Femur (tissue), 1 donor: Measurements from ENCODE around the gene OBP2B.
"Not testable (repeated sequence)": the region's sequence is repeated elsewhere in the genome, so short reads cannot be mapped to it uniquely, and the experiment has no call there.

Experiments used
- DNase-seq: peaks from one replicate; pipeline ENCODE4 v3.0.0-alpha.2; 2017

OBP2B gene

GRCh38 chr9:133221177-133221809, 12.2 kb upstream of the OBP2B start:
- no peak for DNase-seq

- DNase-seq, result not testable (repeated sequence)
Measured at GRCh38 chr9:133218049-133218975, 9.3 kb upstream of the OBP2B start.

GRCh38 chr9:133217333-133217988, 8.4 kb upstream of the OBP2B start:
- DNase-seq, result not testable (repeated sequence)

- DNase-seq, result not testable (repeated sequence)
Measured at GRCh38 chr9:133214276-133214675, 5.2 kb upstream of the OBP2B start.

GRCh38 chr9:133210609-133211008, 1.6 kb upstream of the OBP2B start:
- no peak for DNase-seq

- no peak for DNase-seq
Measured at GRCh38 chr9:133210202-133210532, 1.1 kb upstream of the OBP2B start.

- not testable (repeated sequence) for DNase-seq
Measured at GRCh38 chr9:133209327-133210201, 514 bp upstream of the OBP2B start.

- not testable (repeated sequence) for DNase-seq
Measured at GRCh38 chr9:133208171-133208879, 725 bp downstream of the OBP2B start.

GRCh38 chr9:133207540-133208170, 1.4 kb downstream of the OBP2B start:
- no peak for DNase-seq

GRCh38 chr9:133207021-133207531, 2.0 kb downstream of the OBP2B start:
- no peak for DNase-seq

GRCh38 chr9:133205996-133206931, 2.8 kb downstream of the OBP2B start:
- no peak for DNase-seq

- not testable (repeated sequence) for DNase-seq
Measured at GRCh38 chr9:133205481-133205887, 3.6 kb downstream of the OBP2B start.

- DNase-seq, result no peak
Measured at GRCh38 chr9:133204993-133205336, 4.1 kb downstream of the OBP2B start.

- no peak for DNase-seq
Measured at GRCh38 chr9:133204335-133204992, 4.6 kb downstream of the OBP2B start.

- no peak for DNase-seq
Measured at GRCh38 chr9:133203506-133204075, 5.5 kb downstream of the OBP2B start.

GRCh38 chr9:133202688-133203453, 6.2 kb downstream of the OBP2B start:
- no peak for DNase-seq

GRCh38 chr9:133202145-133202513, 6.9 kb downstream of the OBP2B start:
- no peak for DNase-seq

- no peak for DNase-seq
Measured at GRCh38 chr9:133201424-133202144, 7.5 kb downstream of the OBP2B start.
